HG02642 (cell line): Measurements from ENCODE around the gene INPP5E.
"Not testable (repeated sequence)": the region's sequence is repeated elsewhere in the genome, so short reads cannot be mapped to it uniquely, and the experiment has no call there.

ENCODE experiments used
- ATAC-seq: cut with Tn5 transposase; IDR thresholded peaks from one replicate; pipeline ENCODE4 v1.9.1; 2021; ENCODE audit warnings: mild to moderate bottlenecking; ENCODE audit not compliant: unreplicated experiment, poor library complexity

The INPP5E gene

GRCh38 chr9:136409557-136410455, 29.8 kb downstream of the INPP5E start:
- peak; percentile 22 for ATAC-seq

- no peak for ATAC-seq
Measured at GRCh38 chr9:136407911-136408310, 31.7 kb downstream of the INPP5E start.

- not testable (repeated sequence) for ATAC-seq
Measured at GRCh38 chr9:136407061-136407460, 32.6 kb downstream of the INPP5E start.

DNA sequence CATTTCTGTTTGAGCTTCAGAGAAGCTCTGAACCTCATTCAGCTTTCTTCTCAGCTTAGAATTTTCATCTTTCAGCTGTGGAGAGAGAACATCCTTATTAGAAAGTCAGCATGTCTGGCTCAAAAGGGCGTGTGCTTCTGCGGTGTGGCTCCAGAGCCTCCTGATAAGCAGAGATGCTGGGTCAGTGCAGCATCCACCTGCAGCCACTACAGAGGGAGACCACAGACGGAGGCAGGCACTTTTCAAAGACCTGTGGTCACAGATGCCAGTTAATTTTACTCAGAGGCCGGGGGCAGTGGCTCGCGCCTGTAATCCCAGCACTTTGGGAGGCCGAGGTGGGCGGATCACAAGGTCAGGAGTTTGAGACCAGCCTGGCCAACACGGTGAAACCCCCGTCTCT, 33.7 kb downstream of the INPP5E start:
- not testable (repeated sequence) for ATAC-seq

DNA sequence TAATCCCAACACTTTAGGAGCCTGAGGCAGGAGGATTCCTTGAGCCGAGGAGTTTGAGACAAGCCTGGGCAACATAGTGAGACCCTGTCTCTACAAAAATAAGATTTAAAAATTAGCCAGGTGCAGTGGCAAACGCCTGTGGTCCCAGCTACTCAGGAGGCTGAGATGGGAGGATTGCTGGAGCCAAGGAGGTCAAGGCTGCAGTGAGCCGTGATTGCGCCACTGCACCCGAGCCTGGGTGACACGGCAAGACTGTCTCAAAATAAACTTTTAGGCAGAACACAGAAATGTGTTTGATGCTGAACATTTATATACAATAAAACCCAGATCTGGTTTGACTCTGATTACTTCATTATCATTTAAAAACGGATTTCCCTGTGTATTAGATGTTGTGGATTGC, 34.2 kb downstream of the INPP5E start:
- no peak for ATAC-seq

- ATAC-seq = no peak
Measured at GRCh38 chr9:136404801-136405136, 34.9 kb downstream of the INPP5E start.

- ATAC-seq = no peak
Measured at GRCh38 chr9:136403915-136404800, 35.5 kb downstream of the INPP5E start.

- ATAC-seq = peak; percentile 26
Measured at GRCh38 chr9:136403538-136403914, 36.1 kb downstream of the INPP5E start.

DNA sequence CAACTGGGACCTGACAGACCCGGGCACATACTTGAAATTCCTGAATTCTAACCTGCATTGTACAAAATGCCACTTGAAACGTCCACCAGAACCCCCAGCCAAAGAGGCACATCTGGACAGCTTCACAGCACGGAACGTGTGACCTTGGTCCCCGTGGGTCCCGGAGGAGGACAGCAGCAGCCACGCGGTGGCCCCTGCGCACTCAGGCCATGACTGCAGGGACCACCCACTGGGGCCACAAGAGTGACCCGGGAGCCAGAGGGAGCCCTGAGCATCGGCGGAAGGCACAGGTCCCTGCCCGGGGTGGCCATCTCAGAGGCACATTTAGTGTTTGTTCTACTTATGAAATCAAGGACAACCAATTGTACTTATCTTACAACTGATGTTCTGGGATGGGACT, 37.6 kb downstream of the INPP5E start:
- ATAC-seq = no peak

DNA sequence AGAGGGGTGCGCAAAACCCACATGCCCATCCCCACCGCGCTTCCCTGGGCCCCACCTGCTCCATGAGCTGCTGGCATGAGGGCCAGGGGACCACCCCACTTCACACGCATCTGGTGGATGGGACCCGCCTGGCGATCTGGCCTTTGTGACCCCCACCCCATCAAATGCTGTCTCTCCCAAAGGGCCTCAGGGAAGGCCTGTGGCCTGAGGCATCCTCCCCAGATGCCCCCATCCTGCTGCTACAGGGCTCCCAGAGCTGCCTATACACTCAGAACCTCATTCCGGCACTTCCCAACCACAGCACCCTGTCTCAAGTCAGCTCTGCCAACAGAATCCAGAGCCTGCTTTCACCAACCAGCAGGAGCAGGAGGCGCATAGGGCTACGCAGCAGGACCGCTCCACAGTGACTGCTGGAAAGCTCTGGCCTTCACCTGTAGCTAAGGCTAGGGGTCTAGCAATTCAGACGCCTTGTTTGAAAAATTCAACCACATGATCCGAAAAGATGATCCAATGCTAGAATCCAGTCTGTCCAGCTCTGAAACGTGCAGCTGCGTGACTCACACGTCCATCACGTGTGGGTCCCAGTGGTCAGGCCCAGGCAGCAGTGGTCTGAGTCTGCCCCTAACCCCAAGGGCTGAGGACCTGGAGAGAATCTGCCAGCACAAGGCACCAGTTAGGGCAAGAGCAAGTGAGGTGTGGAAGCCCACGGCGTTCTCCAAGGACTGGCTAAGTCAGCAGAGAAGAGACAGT, 38.3 kb downstream of the INPP5E start:
- no peak for ATAC-seq

DNA sequence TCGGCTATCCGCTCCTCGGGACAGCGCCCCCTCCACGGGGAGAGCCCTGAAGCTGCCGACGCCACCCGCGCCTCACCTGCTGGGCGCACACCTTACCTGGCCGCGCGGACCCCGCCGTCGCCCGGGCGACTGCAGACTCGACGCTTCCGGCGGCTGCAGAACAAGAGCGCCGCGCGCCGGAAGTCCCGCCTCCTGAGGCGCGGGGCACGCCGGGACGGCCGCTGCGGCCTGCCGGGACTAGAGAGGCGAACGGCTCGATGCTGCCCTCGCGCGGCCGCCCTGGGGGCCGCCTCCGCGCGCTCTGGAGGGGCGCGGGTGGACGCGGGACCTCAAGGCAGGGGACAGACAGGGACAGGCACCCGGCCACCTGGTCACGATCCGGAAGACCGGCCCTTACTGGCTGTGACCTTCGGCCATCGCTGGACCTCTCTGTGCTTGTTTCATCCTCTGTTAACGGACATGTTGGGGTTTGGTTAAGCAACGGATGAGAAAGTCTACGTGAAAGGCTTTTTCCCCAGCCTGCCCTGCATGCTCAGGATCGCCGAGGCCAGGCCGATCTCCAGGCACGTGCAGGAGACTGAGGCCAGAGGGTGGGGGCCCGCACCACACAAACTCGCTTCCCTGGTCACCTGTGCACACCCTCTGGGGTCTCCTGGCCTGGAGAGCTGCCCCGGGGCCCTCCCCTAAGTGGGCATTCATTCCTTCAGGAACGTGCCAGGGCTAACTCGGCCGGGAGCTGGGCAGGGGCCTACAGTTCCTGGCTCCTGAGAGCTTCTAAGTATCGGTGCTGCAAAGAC, 39.4 kb downstream of the INPP5E start, which contains the start of gene SNAPC4:
SNAPC4 (minus strand) TSS at position 133 of the 797 bp plus-strand sequence. CDS start 1,742 bp downstream, outside the sequence.
- peak; percentile 70 for ATAC-seq

DNA sequence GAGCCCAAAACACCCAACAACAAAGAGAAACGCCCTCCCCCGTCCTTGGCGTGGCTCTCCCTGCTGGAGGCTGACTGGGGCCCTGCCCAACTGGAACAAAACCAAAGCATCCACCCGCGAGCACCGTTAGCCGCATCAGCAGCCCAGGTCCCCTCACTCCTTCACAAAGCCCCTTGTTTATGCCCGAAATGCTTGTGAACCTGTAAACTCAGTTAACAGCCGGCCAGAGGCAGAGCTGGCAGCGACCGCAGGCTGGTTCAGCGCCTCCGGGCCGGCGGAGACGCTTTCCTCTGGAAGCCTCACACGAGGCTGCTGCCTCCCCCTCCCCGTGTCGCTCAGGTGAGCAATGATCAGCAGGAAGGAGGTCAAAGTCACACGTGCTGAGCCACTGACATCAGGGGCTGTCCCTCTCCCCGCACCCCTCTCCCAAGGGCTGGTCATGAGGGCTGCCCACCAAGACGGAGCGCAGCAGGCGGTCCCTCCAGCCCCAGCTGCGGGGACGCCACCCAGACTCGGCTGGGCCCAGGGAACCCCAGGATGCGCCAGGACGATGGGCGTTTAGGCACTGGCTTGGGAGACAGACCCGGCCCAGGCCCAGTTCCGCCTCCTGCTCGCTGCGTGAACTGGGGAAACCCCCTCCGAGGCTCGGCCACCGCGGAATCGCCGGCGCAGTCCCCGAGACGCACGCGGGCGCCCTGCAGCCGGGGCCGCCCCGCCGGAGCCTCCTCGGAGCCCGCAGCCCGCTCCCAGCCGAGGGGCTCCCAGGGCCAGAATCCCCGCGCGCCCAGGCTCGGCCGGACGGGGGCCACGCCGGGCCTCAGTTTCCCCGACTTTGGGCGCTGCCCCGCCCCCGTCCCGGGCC, 40.2 kb downstream of the INPP5E start:
- peak; percentile 35 for ATAC-seq

DNA sequence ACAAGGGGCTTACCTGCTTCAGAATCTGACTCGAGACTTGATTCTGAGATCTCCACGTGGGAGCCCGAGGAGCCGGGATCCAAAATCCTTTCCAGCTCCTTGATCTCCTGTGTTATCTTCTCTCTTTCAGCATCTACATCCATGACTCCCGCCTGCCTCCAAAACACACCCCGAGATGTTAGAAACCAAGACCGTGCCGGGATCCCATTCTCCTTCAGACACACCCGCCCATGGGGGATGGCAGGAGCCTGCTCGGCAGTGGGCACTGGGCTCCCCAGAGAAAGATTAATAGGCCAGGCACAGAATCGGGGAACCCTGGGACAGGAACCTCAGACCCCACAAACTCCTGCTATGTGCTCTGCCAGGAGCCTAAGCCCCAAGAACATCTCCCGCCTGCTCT, 41.4 kb downstream of the INPP5E start:
- no peak for ATAC-seq

DNA sequence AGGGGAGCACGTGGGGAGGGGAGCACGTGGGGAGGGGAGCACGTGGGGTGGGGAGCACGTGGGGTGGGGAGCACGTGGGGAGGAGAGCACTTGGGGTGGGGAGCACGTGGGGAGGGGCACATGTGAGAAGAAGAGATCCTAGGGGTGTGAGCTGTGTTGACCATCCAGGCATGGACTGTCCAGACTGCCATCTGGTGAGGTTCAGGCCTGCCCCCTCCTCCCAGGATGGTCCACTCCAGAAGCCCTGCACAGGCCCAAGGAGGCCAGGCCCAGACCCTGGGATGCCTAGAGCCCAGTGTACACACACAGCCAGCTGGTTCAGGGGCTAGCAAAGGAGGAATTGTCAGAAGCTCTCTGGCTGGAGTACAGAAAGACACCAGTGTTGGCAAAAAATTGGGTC, 42.0 kb downstream of the INPP5E start:
- no peak for ATAC-seq

DNA sequence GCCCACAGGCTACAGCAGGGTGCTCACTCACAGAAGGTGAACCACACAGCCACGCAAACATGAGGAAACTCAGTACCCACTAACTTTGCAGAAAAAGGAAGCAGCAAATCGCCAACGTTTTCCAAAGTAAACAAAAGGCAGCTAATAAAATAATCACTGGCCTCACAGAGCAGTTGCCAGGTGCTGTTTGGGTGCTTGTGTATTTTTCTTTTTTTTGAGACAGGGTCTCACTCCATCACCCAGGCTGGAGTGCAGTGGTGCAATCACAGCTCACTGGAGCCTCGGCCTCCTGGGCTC, 43.5 kb downstream of the INPP5E start:
- no peak for ATAC-seq

DNA sequence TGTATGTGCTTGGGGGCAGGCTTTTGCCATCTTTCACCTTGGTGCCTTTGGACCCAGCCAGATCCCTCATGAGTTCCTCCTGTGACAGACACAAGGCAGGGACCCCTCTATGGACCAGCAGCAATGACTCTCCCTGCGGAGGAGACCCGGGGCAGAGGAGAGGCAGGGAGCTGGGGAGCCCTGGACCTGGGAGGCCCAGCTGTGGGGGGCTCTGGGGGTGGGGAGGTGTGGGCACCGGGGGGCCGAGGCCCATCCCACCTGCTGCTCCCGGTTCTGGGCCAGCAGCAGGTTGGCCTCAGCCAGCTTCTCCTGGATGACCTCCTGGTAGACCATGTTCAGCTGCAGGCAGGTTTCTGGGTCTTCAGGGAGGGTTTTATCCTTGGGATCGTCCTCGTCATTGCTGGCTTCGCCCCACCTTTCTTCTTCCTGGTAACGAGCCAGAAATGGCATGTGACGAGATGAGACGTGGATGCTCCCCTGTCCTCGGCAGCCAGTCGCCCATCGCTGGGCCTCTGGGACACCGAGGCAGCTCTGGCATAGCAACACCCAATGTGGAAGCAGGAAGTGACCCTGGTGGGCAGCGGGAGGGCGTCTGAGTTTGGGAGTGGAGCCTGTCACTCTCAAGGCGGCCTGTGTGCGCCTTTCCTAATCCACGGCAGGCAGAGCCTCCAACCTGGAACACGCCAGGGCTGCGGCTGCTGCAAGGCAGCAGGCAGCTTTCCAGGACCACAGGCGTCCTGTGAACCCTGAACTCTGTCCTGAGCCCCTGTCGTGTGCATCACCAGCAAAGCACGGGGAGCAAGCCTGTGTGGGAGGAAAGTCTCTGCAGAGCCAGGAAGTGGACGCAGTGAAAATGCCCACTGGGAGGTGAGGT, 44.1 kb downstream of the INPP5E start:
- ATAC-seq = no peak

- ATAC-seq = no peak
Measured at GRCh38 chr9:136395020-136395340, 44.7 kb downstream of the INPP5E start.

DNA sequence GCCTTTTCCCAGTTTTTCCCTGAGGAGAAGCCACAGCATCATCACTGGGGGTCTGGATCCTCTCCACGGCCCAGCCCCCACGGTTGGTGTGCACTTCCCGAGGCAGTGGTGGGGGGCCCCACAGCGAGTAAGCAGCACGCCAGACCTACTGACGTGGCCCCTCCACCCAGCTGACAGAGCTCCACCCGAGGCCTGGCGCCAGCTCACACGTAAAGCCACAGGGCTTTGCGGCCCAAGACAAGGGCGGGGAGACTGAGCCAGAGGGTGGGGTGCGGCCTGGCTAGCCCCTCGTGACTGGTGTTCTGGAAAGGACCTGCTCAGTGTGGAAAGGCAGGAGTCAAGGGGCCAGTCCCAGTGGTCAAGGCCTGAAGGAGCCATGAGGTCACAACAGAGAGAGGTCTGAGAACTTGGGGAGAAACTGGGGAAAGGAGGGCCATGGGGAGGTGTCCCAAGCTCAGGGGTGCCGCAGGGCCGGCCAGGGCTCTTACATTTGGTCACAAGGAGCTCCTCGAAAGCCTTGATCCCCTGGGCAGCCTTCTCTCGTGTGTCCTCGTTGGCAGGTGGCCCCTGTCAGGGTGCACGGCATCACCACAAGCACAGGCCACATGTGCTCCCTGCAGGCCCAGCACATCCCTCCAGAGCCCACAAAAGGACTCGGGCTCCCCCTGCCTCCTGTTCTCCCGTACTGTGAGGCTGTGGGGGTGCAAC, 45.2 kb downstream of the INPP5E start:
- no peak for ATAC-seq
